Measurements from ENCODE around the gene PDE6G.
A peak's percentile ranks its signal among the peaks of the same experiment; 100 is the strongest.

Gene PDE6G

DNA sequence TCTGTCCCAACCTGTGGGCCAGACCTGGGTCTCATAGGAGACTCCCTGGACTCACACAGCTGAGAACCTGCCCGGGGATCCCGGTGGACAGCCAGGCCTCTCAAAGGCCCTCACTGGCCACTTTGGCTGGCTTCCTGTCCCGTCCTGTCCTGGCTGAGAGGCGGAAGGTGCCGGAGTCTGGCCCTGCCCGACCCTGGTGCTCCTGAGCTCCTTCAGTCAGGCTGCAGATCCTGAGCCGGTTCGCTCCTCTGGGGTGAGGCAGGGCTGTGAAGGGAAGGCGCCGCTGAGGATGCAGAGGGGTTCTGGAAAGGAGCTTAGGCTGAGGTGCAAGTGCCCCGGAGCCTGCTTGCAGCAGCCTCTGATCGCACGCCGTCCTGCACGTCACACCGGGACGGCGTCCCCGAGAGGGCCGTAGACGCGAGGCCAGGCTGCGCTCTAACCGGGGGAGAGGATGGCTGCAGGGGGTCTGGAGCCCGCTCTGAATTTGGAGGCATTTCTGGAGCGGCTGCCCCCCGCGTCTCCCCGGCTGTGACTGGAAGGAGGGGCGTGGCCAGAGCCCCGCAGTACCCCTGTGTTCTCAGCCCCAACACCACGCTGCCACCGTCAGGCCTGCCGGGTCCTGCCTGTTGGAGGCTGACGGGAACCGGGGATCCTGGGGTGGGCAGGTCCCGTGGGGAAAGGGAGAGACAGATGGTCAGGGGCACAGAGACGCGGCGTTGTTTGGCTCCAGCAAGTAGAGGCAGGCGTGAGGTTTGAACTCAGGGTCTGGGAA is 31.6 kb upstream of the PDE6G start:
- no peak for DNase-seq

DNA sequence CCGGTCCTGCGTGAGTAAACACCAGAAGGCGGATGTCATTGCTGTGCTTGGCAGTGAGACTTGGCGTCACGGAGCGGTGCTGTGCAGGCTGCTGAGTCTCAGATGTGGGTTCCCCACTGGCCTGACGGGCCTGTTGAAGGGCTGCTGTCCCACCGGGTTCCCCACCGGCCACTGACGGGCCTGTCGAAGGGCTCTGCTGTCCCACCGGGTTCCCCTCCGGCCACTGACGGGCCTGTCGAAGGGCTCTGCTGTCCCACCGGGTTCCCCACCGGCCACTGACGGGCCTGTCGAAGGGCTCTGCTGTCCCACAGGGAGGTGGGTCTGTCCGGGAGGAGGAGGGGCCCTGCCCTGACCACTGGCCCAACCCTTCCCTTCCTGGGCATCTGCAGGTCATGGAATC is 30.3 kb upstream of the PDE6G start:
- DNase-seq, result no peak

DNA sequence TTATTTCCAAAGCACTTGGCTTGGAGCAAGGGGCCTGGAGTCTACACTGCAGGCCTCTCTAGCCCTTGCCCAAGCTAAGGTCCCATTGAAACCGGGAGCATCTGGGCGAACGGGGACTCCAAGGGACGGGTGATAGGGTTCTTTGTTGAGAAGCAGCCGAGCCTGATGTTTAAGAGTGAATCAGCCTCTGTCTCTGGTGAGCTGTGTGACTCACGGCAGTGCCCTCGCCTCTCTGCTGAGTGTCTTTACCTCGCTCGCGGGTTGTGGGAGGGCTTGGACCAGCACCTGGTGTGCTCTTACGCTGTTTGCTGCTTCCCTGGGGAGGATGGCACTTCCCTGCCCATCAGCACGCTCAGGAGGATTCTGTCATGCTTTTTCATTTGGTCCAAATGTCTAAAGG is 28.8 kb upstream of the PDE6G start:
- no peak for DNase-seq

GRCh38 chr17:81684442-81684911 is 28.1 kb upstream of the PDE6G start:
- no peak for DNase-seq

GRCh38 chr17:81683584-81684441 is 27.5 kb upstream of the PDE6G start, which contains the start of the genes ARL16 and HGS:
TSS of gene ARL16 (minus strand) at chr17:81683797. CDS start at chr17:81683753, 44 bp downstream.
TSS of gene HGS (plus strand) at chr17:81684011. CDS start at chr17:81684067, 56 bp downstream.
- DNase-seq, result peak; percentile 99

- no peak for DNase-seq
These were observed 26.9 kb upstream of the PDE6G start for GRCh38 chr17:81683208-81683583.

- DNase-seq, result no peak
These were observed 26.3 kb upstream of the PDE6G start for GRCh38 chr17:81682565-81683207.

DNA sequence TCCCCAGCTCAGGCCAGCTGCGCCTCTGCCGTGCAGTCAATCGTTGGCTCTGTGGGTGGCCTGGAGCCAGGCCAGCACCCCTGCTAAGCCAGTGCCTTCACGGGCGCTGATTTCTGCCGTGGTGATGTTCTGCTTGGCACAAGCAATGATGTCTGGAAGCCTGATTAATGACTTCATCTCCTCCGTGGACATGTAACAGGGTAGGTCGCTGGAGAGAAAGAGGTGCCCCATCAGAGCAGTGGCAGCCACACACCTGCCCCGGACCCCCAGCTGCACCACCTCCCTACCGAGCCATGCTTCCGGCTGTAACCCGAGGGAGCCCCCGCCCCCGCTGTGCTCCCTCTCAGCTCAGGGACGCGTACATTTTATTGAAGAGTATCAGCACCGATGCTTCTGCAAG is 25.3 kb upstream of the PDE6G start:
- no peak for DNase-seq

- DNase-seq, result no peak
These were observed 23.8 kb upstream of the PDE6G start for GRCh38 chr17:81680150-81680549.

GRCh38 chr17:81676906-81677305 is 20.6 kb upstream of the PDE6G start:
- no peak for DNase-seq

- DNase-seq, result peak; percentile 45
These were observed 19.3 kb upstream of the PDE6G start for GRCh38 chr17:81675515-81676221.

DNA sequence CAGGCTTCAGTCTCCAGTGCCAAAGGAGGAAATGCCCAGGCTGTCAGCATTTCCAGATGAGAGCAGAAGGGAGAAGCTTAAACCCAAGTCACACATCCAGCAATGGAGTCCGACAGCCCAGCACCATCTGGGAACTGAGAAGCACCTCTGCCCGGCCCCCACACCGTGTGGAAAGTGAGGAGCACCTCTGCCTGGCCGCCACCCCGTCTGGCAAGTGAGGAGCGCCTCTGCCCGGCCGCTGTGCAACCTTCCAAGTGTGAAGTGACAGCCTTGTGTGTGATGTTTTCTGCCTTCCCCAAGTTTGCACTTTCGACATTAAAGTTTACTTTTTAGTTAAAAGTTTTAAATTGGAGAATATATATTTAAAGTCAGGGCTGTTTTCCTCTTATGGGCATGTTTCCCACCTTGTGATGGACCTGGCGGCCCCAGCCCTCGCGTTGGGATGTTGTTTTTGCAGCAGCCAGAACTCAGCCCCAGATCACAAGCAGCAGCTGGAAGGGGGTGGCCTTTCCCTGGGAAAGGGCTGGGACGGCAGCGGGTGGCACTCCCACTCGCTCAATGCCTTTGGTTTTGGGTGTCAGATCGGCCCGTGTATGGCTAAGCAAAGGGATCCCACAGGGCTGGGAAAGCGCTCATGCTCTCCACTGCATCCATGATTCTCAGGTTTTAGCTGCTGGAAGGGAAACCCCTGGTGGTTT is 17.4 kb upstream of the PDE6G start:
- DNase-seq, result no peak

GRCh38 chr17:81672954-81673353 is 16.6 kb upstream of the PDE6G start:
- no peak for DNase-seq

DNA sequence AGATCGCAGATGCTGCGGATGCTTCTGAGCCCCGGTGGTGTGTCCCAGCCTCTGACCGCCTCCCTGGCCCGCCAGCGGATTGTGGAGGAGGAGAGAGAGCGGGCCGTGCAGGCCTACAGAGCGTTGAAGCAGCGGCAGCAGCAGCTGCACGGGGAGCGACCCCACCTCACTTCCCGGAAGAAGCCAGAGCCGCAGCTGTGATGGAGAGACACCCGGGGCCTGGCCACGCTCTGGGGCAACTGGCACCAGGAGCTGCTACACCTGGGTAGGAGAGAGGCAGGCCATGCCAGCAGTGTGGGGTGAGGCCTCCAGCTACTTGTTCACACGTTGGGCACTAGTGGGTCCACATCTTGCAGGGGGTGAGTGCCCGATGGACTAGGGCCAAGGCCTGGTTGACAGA is 16.2 kb upstream of the PDE6G start:
- no peak for DNase-seq

GRCh38 chr17:81667754-81668153 is 11.4 kb upstream of the PDE6G start:
- DNase-seq, result no peak

- DNase-seq, result peak; percentile 92
These were observed 10.2 kb upstream of the PDE6G start, which contains the start of the genes CCDC137 and OXLD1 for GRCh38 chr17:81666342-81667191. TSS of gene CCDC137 (plus strand) at chr17:81666737. CDS start at chr17:81666767, 30 bp downstream. TSS of gene OXLD1 (minus strand) at chr17:81666605. CDS start at chr17:81666577, 28 bp downstream.

GRCh38 chr17:81666092-81666341 is 9.7 kb upstream of the PDE6G start:
- peak; percentile 30 for DNase-seq

- DNase-seq, result peak; percentile 41
These were observed 9.1 kb upstream of the PDE6G start for GRCh38 chr17:81665205-81666091.

GRCh38 chr17:81664051-81664470 is 7.7 kb upstream of the PDE6G start:
- no peak for DNase-seq

DNA sequence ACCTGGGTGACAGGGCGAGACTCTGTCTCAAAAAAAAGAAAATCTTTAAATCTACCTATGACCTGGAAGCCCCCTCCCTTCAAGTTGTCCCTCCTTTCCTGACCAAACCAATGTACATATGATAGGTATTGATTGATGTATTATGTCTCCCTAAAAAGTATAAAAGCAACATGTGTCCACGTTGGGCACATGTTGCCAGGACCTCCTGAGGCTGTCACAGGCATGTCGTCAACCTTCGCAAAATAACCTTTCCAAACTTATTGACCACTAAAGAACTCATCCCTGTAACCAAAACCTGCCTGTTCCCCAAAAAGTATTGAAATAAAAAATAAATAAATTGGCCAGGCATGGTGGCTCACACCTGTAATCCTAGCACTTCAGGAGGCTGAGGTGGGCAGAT is 5.7 kb upstream of the PDE6G start:
- DNase-seq, result no peak

All from CD4-positive, alpha-beta T cell treated with Interleukin-10 for 1 hour (primary cell).